SU-DHL-6 (cell line): Measurements from ENCODE around the gene NSF.
"Not testable (repeated sequence)": the region's sequence is repeated elsewhere in the genome, so short reads cannot be mapped to it uniquely, and the experiment has no call there.

Experiments
- EZH2phosphoT487 ChIP-seq: fragments of 200-600 bp; sonication (generic), shearing (Covaris generic); conservative IDR thresholded peaks from 2 replicates; pipeline ENCODE4 v1.6.1; 2018; ENCODE audit warnings: mild to moderate bottlenecking, antibody characterized with exemption, low read length, moderate library complexity, mixed read lengths
- TF ChIP-seq, protein P1 (sequence below): fragments of 200-600 bp; sonication (generic); IDR thresholded peaks from one replicate; pipeline ENCODE4 v1.5.1; 2017; ENCODE audit warnings: antibody characterized with exemption, mild to moderate bottlenecking, low read length, moderate library complexity; ENCODE audit not compliant: insufficient read depth, poor library complexity, severe bottlenecking

DNA sequence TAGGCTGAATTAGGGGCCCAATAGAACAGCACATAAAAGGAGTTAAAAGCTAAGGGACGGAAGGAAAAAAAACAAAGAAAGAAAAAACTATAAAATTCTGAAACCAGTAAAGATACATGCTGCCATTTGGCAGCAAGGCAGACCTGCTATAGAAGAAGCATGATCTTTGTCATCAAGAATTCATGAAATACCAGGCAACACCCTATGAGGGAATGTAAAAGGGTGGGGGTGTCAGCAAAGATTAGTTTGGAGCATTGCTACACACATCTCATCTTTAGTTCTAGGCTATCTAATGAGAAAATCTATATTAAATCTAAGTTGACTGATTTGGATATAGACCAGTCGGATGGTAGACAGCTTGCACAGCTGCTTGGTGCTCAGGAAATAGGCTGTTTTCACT lies 73.1 kb downstream of the NSF start:
- TF ChIP-seq, protein P1, sequence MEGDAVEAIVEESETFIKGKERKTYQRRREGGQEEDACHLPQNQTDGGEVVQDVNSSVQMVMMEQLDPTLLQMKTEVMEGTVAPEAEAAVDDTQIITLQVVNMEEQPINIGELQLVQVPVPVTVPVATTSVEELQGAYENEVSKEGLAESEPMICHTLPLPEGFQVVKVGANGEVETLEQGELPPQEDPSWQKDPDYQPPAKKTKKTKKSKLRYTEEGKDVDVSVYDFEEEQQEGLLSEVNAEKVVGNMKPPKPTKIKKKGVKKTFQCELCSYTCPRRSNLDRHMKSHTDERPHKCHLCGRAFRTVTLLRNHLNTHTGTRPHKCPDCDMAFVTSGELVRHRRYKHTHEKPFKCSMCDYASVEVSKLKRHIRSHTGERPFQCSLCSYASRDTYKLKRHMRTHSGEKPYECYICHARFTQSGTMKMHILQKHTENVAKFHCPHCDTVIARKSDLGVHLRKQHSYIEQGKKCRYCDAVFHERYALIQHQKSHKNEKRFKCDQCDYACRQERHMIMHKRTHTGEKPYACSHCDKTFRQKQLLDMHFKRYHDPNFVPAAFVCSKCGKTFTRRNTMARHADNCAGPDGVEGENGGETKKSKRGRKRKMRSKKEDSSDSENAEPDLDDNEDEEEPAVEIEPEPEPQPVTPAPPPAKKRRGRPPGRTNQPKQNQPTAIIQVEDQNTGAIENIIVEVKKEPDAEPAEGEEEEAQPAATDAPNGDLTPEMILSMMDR: not testable (repeated sequence)
- not testable (repeated sequence) for TF ChIP-seq EZH2phosphoT487
